Measurements from ENCODE around the gene SAMD13.
"Not testable (repeated sequence)": the region's sequence is repeated elsewhere in the genome, so short reads cannot be mapped to it uniquely, and the experiment has no call there.

Gene SAMD13

GRCh38 chr1:84280912-84281311, 20.6 kb upstream of the SAMD13 start:
- no peak for DNase-seq (ENCODE audit: low read depth)
- H3K4me3 ChIP-seq (ENCODE audit: low read depth, low read length) = no peak overlapping the region
- TF ChIP-seq CTCF (conservative IDR thresholded peaks at IDR 0.05; ENCODE audit: low read depth, low read length) = no peak

- no peak for TF ChIP-seq CTCF (conservative IDR thresholded peaks at IDR 0.05; ENCODE audit: low read depth, low read length)
- no peak for DNase-seq (ENCODE audit: low read depth)
- H3K4me3 ChIP-seq (ENCODE audit: low read depth, low read length) = no peak overlapping the region
Observed at GRCh38 chr1:84282780-84283333, 18.7 kb upstream of the SAMD13 start.

- TF ChIP-seq CTCF (conservative IDR thresholded peaks at IDR 0.05; ENCODE audit: low read depth, low read length) = no peak
- H3K4me3 ChIP-seq (ENCODE audit: low read depth, low read length) = no peak overlapping the region
- peak; percentile 51 for DNase-seq (ENCODE audit: low read depth)
Observed at GRCh38 chr1:84283381-84283780, 18.1 kb upstream of the SAMD13 start.

- no peak for DNase-seq (ENCODE audit: low read depth)
- no peak for TF ChIP-seq CTCF (conservative IDR thresholded peaks at IDR 0.05; ENCODE audit: low read depth, low read length)
- no peak overlapping the region for H3K4me3 ChIP-seq (ENCODE audit: low read depth, low read length)
Observed at GRCh38 chr1:84286071-84286470, 15.4 kb upstream of the SAMD13 start.

GRCh38 chr1:84287389-84287788, 14.1 kb upstream of the SAMD13 start:
- not testable (repeated sequence) for H3K4me3 ChIP-seq (ENCODE audit: low read depth, low read length); DNase-seq (ENCODE audit: low read depth)

GRCh38 chr1:84289169-84289785, 12.2 kb upstream of the SAMD13 start:
- no peak overlapping the region for H3K4me3 ChIP-seq (ENCODE audit: low read depth, low read length)
- no peak for DNase-seq (ENCODE audit: low read depth)
- TF ChIP-seq CTCF (conservative IDR thresholded peaks at IDR 0.05; ENCODE audit: low read depth, low read length) = no peak

GRCh38 chr1:84291882-84292655, 9.4 kb upstream of the SAMD13 start:
- DNase-seq (ENCODE audit: low read depth) = no peak

More at GRCh38 chr1:84291882-84292655, 9.4 kb upstream of the SAMD13 start:
- TF ChIP-seq CTCF (conservative IDR thresholded peaks at IDR 0.05; ENCODE audit: low read depth, low read length) = no peak
- H3K4me3 ChIP-seq (ENCODE audit: low read depth, low read length) = no peak overlapping the region
